Hindlimb muscle (tissue), 1 donor: ENCODE measurements around the gene PRKN. TPM values are rescaled to one million over a fixed set of nuclear protein-coding genes. Genes with fewer than 3 reads are reported as not detected.

Source experiments
- DNase-seq: peaks from one replicate; pipeline ENCODE4 v3.0.0-alpha.2; 2013
- polyA plus RNA-seq: library from polyadenylated mRNA; unstranded; fragments of 120-200 nt; gene quantifications from one replicate; pipeline ENCODE4 v1.2.1, GENCODE V29; 2013; ENCODE audit not compliant: insufficient read length

PRKN gene
- polyA plus RNA-seq, 1 donor: 4.5 TPM

DNA sequence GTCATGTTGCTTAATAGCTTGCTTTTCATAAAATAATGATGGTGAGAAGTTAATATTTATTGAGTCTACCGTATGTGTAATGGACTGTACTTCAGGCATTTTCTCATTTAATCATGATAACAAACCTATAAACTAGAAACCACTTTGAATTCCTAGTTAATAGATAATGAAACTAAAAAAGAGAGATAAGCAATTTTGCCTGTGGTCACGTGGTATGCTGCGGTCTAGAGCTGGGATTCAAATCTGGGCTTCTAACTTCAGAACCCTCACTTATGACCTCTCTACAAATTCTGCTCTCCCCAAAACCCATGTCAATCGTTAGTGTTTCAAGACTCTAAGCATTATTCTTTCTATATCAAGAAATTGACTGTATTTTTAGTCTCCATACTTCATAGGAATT lies 700.7 kb downstream of the PRKN start:
- no peak for DNase-seq

DNA sequence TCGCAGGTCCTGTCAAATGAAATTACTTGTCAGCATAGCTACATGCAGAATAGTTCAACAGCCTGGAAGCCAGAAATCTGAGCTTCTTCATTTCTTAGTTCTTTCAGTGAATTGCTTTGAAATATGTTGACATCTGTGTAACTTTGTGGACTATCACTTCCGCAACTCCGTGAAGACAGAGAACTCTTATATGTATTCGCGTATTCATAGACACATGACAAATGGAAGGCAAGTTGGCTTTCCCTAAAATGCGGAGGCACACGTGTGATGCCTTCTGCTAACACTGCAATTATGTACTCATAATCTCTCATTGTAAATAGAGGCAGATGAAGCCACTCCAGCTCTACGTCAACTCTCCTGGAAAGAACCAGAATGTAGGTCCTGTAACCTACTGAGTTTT lies 701.5 kb downstream of the PRKN start:
- no peak for DNase-seq

DNA sequence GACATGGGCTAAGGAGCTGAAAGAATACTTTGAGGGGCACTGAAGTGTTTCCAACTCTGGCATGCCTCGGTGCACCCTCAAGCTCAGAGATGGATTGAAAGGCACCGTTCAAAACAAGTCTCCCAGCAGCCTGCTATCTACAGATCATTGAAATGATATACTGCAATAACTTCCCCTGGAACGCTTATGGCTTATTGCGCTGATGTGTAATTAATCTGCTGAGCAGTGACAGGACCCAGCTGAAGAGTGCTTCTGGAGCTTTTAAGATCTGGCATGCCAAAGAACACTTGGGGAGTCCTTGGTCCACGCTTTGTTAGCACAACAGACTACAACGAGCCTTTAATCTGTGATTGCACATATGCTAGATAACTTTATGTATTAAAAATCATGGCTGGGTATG lies 708.2 kb downstream of the PRKN start:
- no peak for DNase-seq

DNA sequence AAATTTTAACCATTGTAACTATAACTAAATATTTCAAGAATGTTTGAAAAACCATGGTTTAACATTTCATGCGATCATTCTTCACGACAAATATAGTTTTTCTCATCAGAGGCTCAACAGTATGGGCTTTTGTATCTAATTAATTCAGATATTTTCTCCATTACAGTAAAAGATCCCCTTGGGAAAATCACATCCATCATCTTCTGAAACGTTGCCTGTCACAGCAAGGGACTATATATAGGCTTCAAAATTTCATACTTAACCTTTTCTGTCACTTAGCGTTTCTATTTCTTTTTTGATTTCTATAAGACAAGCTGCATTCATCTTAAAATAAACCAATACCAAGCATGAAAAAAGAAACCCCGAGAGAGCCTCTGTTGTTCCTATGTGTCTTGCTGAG lies 710.0 kb downstream of the PRKN start:
- DNase-seq: no peak

DNA sequence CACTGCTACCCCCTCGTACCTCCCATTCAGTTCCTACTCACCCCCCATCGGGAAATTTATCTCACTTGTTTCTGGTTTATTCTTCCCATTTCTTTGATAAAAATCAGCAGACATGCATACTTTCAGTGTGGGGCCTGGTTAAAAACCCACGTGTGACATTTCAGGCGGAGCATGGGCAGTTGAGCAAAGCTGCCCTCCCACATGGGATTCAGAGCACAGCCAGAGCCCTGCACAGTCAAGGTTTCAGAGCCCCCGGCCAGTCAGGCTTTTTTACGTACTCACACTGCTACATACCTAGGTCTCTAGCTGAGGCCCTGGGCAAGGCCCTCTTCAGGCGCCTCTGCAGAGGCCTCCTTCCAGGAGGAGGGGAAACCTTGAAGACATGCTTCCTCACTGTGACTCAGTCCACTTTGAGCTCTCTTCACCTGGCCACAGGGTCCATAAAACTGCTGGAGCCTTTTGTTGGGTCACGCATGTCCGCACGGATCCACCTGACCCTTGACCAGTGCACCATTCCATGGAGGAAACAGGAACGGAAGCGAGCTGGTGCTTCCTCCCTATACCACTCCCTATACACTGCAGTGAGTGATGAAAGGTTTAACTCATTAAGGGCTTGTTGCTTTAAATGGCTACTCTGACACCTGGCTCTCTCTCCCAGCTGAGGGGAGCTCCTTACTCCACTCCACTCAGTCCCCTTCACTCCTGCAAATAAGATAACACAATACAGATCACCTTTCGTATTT lies 713.3 kb downstream of the PRKN start:
- no peak for DNase-seq

DNA sequence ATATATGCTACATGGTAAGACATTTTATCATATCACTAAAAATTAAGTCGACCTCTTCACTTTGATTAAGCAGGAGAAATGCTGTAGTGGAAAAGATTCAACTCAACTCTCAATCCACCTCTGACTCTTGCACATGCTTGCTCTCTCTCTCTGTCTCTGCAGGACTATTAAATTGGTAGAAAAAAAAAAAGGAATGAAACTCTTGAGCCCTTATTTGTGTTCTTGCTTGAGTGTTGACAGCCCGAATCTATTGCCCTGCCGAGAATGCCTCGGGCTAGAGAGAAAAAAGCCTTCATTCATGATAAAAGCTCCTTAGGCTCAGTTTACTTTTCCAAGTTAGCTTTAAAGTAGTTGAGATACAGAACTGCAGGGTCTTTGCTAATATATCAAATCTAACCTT lies 722.2 kb downstream of the PRKN start:
- DNase-seq: no peak

DNA sequence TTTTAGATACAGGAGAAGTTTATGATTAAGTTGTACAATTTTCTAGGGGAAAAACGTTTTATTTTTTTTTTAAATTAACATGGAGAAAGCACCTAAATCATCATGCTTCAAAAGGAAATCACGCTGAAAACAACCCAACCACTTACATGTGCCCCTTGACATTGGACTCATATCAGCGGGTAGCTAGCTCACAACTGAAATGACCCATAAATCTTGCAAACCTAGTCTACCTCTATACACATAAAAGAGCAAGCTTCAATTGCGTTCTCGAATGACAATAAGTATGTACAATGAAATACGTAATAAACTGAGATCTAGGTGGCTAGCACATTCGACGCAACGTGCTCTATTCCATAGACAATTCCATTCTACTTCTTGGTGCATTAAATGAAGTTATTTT lies 730.8 kb downstream of the PRKN start:
- DNase-seq: no peak

DNA sequence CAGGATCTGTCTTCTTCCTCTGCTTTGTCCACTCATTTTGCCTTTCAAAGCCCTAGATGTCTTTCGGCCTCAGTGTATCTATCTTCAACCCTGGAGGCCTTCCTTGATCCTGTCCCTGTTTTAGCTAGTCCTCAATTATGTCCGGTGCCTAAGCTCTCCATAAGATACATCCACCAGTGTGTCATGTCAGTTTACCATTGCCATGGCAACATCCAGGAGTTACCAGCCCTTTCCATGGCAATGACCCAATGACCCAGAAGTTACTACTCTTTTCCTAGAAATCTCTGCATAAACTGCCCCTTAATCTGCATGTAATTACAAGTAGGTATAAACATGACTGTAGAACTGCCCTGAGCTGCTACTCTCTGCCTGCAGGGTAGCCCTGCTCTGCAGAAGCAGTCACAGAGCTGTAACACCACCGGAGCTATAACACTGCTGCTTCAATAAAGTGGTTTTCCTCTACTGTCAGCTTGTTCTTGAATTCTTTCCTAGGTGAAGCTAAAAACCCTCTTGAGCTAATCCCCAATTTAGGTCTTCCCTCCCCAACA lies 741.6 kb downstream of the PRKN start:
- no peak for DNase-seq

DNA sequence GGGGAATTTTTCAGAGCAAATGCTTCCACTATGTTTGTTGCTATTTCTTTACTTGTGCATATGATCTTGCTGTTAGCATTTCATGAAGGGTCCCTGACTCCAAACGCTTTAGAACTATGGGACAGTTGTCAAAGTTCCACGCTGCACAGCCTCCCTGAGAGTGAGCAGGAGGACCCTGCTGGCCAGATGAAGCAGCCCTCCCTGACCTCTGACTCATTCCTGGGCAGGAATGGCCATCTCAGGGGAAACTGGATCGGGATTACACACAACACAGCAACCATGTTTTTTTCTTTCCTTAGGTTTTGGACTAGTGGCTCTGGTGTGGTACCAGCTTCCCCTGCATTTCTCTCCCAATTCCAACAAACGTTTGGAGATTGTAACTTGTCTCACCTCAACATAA lies 742.9 kb downstream of the PRKN start:
- DNase-seq: no peak

DNA sequence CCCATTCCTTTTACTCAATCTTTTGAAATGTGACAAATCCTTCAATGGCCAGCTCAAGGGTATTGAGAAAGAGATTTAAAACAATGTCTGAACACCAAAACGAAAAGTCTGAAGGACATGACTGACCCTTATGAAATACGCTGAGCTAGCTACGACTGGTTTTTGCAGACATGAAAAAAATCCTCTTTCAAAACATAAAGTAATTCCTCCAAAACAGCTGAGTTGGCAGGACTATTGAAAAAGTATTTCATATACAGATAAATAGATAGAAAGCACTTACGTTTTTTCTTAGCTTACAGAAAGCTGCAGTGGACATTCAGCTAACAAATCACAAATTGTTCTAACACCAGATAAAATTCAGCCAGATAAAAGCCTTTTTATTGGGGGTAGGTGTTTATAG lies 751.0 kb downstream of the PRKN start:
- DNase-seq: no peak

DNA sequence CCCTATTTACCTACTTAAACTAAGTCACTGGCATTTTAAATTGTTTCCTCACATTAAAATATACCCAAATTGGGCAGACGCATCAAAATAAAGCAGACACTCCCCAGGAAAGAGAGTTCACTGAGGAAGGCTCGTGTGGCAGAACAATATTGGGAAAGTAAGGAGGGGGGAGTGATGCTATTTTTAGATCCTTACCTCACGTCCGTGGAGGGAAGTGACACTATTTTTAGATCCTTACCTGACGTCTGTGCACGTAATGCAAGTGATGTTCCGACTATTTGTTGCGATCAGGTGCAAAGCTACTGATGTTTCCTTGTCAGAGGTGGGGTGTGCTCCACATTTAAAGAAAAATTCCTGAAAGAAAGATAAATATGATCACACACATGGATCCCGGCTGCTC lies 754.5 kb downstream of the PRKN start:
- DNase-seq: no peak

DNA sequence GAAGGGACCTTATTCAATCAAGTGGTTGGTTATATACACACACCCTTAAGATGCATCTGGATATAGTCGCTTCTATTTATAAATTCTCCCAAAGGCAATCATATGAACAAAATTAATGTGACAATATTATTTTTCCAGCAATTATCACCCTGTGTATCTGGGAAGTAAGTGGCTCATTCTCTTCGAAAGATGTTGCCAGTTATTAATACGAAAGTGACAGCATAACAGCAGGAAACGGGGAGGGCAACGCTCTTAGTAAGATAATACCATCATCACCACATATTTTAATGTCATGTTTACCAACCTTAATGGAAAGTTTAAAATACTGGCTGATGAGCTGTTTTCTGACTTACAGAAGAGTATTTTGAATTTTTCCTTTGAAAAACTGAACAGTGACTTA lies 756.5 kb downstream of the PRKN start:
- DNase-seq: no peak

DNA sequence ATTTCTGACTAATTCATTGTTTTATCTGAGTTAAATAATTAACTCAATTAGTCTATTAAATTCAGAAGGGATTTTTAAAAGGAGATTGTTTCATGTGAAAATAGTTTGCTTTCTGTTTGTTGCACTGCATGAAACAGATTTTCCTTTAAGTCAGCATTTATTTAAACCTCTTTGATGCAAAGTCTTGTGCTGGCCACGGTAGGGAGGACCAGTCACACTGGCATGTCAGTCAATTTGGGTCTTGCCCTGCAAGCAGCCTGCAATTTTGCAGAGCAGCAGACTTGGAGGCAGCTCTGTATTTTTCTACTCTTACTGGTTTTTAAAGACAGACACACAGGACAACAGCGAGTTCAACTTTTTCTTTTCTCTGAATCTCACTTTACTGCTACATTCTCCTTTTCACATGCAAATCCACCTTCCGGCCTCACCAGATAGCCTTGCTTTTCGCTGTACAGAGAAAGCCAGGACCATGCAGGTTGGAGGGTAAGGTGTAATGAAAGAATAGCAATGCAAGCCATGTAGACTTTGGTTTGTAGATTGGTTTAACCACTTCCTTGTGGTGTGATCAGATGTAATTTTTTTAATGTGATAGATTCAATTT lies 763.8 kb downstream of the PRKN start:
- no peak for DNase-seq

DNA sequence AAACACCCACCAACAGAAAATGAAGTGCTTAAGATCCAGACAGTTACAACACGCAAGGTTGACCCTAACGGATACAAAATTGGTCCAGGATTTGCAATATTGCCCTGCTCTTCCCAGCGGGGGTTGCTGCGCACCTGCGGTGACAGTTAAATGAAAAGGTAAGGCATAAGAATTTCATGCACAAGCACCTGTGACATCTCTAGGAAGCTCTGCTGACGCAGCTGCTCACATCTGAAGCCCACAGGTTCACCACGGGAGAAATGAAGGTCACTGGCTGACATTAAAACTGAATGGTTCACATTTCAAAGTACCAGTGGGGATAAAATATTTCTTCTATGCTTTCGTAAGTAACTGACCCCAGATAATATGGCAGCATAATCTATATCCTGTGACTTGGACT lies 764.4 kb downstream of the PRKN start:
- DNase-seq: no peak

DNA sequence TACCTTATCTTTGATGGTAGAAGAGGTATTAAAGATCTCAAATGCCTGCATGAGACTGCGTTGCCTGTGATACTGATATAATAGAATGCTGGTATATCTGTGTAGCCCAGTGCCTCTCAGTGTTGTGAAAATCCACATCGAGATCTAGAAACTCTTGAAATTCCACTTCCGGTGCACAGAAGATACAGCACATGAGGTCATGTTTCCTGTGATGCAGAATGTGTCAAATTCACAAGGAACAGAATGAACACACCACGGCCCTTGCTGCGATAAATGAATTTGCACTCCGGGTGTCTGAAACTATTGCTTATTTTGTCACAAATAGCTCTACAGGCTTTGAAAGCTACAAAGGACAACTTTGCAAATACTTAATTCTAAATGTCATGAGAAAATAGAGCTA lies 765.8 kb downstream of the PRKN start:
- no peak for DNase-seq

DNA sequence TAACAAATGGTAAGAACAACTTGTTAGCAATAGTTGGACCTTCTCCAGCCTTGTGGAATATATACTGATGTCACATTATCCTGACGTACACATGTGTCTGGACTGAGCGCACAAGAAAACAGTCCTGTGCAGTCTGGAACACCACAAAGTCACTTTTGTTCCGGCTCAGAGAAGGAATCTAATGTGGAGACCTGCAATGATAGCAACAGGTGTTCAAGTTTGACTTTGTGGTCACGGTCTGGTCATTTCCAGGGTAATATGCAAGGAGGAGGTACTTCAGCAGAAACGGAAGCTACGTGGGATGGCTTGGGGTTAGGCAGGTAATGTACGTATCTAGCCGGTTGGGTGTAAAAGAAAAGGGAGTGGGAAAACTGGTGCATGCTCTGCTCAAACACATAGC lies 766.5 kb downstream of the PRKN start:
- no peak for DNase-seq

DNA sequence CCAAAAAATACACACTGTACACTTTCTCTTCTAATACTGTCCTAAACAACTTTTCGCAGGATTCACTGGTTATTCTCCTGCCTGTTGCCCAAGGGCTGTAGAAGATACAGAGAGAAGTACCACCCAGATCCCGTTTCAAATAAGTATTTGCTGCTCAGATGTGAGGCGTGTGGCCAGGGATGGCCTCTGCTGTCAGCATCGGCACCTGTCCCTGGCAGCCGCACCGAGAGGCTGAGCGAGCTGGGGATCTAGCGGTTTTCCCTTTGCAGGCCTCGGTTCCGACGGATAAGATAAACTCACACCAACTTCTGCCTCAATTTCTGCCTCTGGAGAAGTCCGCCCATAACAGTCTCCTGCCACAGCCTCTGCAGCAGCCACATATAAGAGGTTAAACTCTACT lies 768.5 kb downstream of the PRKN start:
- DNase-seq: no peak

DNA sequence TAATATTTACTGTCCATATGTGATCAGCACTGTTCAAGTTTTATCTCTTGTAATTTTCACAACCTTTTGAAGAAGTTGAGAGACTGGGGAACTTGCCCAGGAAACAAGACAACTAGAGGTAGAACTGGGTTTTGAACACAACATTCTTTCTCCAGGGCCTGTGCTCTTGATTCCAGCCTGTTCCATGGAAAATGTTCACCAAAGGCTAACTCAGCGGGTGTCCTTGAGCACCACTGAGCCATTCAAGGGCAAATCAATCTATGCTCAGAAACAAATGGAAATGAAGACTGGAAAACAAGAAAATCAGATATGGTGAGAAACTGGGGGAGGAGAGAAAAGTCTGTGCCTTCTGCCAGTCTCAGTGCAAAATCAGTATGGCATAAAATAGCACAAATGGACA lies 771.5 kb downstream of the PRKN start:
- no peak for DNase-seq

DNA sequence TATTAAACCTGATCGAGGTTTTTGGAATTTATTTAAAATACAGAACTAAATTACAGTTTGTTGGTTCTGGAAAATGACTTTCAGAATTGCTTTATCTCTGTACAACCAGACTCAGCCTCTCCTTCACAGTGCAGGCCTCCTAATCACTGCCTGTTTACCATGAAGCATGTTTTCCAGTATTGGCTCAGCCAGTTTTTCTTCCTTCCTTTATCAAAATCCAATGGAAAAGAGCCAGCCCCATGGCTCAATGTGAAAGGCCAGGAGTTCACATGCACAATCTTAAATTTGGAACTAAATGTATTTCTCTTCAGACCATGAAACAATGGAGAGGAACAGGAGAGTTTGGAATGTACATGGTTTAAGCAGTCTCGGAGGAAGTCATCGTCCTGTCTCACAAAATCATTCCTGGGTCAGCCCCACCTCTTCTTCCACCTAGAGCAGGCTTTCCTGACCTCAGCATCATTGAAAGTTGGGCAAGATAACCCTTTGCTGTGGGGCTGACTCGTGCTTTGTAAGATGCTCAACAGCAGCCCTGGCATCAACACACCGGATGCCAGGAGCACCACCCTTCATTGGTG lies 772.8 kb downstream of the PRKN start:
- no peak for DNase-seq

DNA sequence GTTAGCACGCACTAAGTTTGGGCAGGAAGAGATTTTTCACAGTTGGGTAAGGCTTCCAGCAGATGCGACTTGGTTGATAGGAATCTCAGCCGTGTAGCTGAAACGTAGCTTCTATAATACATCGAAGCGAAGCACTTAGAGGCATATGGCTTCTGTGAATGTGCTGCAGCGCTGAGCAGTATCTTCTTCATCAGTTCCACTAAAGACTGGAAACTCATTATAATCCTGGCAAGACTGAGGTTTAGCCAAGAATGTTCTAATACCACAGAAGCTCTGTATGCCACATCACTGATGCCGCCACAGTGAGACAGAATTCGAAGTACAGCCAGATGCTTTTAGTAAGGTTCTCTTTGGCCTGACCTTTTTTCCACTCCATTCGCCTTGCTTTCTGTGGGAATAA lies 773.5 kb downstream of the PRKN start:
- DNase-seq: no peak

DNA sequence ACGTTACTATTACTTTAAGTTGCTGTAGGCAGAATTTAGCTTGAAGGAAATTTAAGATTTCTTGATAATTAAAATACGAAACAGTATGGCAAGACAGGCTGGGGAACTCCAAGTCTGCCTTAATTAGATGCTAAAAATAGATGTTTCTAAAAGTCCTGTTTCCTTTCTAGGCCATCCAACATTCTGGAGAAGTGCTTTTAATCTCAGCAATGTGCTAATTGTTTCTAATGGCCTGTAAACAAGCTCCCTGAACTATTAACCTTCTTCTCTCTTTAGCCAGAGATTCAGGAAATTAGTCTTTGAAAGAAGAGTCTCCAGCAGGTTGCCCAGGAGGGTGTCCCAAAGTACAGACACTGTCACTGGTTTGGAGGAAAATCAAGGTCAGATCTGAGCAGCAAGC lies 776.4 kb downstream of the PRKN start:
- DNase-seq: no peak

DNA sequence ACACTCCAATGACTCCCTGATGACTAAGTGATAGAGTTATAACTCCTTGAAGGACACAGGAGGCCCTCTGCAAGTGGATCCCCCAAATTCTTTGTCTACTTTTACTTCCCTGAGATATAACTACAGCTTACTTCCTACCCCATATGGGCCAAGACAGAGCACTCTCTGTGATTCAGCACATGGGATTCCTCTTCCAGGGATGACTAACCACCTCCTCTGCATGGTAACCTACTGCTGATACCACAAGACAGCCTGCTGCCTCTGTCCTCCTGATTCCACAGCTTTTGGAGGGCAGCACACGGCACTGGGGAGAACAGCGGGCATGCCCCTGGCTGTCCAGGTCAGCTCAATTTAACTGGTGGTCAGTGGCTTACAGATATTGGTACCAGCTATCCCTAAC lies 778.0 kb downstream of the PRKN start:
- no peak for DNase-seq

DNA sequence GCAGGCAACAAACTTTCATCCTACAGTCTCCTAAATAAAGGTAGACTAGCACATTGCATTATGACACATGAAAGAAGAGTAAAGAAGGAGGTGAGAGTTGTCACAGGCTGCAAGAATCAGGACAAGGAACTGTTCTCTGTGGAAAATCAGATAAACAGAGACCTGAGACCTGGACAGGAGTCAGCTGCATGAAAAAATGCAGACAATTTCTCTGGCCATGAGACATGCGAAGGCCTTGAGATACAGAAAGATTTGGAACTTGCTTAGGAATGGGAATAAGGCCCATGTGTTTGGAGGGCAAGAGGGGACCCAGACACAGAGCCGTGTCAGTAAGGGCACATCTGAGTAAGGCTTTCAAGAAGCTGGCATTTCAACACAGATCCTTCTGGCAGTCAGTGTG lies 779.1 kb downstream of the PRKN start:
- no peak for DNase-seq

DNA sequence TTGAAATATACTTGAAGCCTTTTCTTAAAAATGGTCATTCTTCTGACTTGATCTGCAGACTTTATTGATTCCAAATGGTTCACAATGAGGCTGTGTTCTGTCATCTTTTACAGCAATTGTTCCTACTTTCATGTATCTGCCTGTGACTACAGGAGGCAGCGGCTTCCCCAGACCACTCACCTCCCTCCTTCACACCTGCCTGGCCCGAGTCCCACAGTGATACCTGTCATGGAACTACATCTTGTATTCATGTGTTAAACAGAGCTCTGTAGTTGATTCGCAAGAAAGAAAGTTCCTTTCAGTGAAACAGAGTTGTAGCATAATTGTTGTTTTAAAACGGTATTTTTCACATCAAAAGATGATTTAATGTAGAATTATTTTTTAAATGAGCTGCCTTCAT lies 780.2 kb downstream of the PRKN start:
- no peak for DNase-seq
